HCT116 (cell line): ENCODE measurements around the gene SRRT. TPM values are rescaled to one million over a fixed set of nuclear protein-coding genes. Genes with fewer than 3 reads are reported as not detected.

Experiments used
- ATAC-seq: fragments of 200-7000 bp; cut with Tn5 transposase; 2 replicates; pipeline ENCODE4 v1.9.1; 2020; ENCODE audit warnings: mild to moderate bottlenecking, moderate library complexity
- BruUV-seq: library from RNA; stranded (reverse); fragments of 400-500 nt; replicated peaks from 2 replicates; lab custom pipeline; 2021; lab: Mats Ljungman, UMichigan
- CTCF ChIA-PET: fragments of 300-600 bp; sonication (Branson Sonifier 250); formaldehyde crosslinking; loops from one replicate; lab custom pipeline; 2021; ENCODE audit warnings: antibody characterized with exemption; lab: Charles Lee
- POLR2A ChIA-PET: fragments of 300-600, 350-600 bp; sonication (Branson Sonifier 250); formaldehyde crosslinking; loops from one replicate; lab custom pipeline; 2021; ENCODE audit warnings: antibody characterized with exemption; lab: Charles Lee
- RAD21 ChIA-PET, 2 experiments: fragments of 300-600 bp; sonication (Branson Sonifier 250); formaldehyde crosslinking; loops; one replicate each; lab custom pipeline; 2023; ENCODE audit warnings: low total read pairs in 2 of 2; ENCODE audit not compliant: uncharacterized antibody in 2 of 2, unreplicated experiment in 2 of 2, low non-redundant PET in 1 of 2; lab: Charles Lee
- DNase-seq: peaks from one replicate; pipeline ENCODE4 v3.0.0-alpha.2; 2010; ENCODE audit warnings: low read depth, low spot score
- H2AFZ ChIP-seq: fragments of 200-600 bp; shearing (Covaris generic), sonication (generic); 2 replicates; pipeline ENCODE4 v1.6.1; 2017; ENCODE audit warnings: low read depth, mixed run types, mixed read lengths, antibody characterized with exemption, low read length; ENCODE audit not compliant: poor library complexity, severe bottlenecking
- H3K27ac ChIP-seq: 2 replicates; pipeline ENCODE4 v1.5.1; 2012; ENCODE audit warnings: low read depth, low read length
- H3K27me3 ChIP-seq: fragments of 200-600 bp; sonication (generic); 2 replicates; pipeline ENCODE4 v1.6.1; 2016; ENCODE audit warnings: mixed run types, low read length, mixed read lengths; ENCODE audit not compliant: insufficient read depth
- H3K36me3 ChIP-seq, 2 experiments: fragments of 200-500 bp in 1 of 2; fragments of 200-600 bp in 1 of 2; sonication (Bioruptor generic) in 1 of 2; sonication (generic) in 1 of 2; 2 replicates each; pipeline versions ENCODE4 v1.5.1 to v1.6.1; 2014 to 2016; ENCODE audit warnings: low read length in 2 of 2, inconsistent platforms in 1 of 2, mixed read lengths in 1 of 2, mixed run types in 1 of 2; ENCODE audit not compliant: insufficient read depth in 2 of 2, control insufficient read depth in 1 of 2
- H3K4me1 ChIP-seq, 2 experiments: fragments of 200-600 bp in 1 of 2; sonication (generic) in 1 of 2; 2 replicates each; pipeline versions ENCODE4 v1.5.1 to v1.6.1; 2012 to 2017; ENCODE audit warnings: low read length in 2 of 2, inconsistent platforms in 1 of 2, mild to moderate bottlenecking in 1 of 2, mixed read lengths in 1 of 2, mixed run types in 1 of 2, moderate library complexity in 1 of 2; ENCODE audit not compliant: insufficient read depth in 2 of 2, control insufficient read depth in 1 of 2
- H3K4me2 ChIP-seq: fragments of 200-600 bp; sonication (generic); 2 replicates; pipeline ENCODE4 v1.6.1; 2017; ENCODE audit warnings: mixed run types, low read length, mixed read lengths
- H3K4me3 ChIP-seq, 2 experiments: fragments of 200-600 bp in 1 of 2; sonication (generic) in 1 of 2; replicated peaks in 1 of 2; 2 replicates each; pipeline ENCODE4 v1.5.1; 2011 to 2016; ENCODE audit warnings: low read length in 2 of 2, control low read depth in 1 of 2, low read depth in 1 of 2, mild to moderate bottlenecking in 1 of 2, mixed read lengths in 1 of 2, mixed run types in 1 of 2
- H3K79me2 ChIP-seq: fragments of 200-600 bp; sonication (generic); 2 replicates; pipeline ENCODE4 v1.6.1; 2017; ENCODE audit warnings: mild to moderate bottlenecking, mixed run types, low read length, moderate library complexity, mixed read lengths; ENCODE audit not compliant: insufficient read depth
- H3K9ac ChIP-seq: fragments of 200-600 bp; sonication (generic); 2 replicates; pipeline ENCODE4 v1.6.1; 2016; ENCODE audit warnings: low read length, mixed read lengths
- H3K9me2 ChIP-seq: fragments of 200-600 bp; sonication (generic), shearing (Covaris generic); 2 replicates; pipeline ENCODE4 v1.6.1; 2017; ENCODE audit warnings: mixed run types, mild to moderate bottlenecking, moderate library complexity; ENCODE audit not compliant: insufficient read depth
- H3K9me3 ChIP-seq, 2 experiments: fragments of 200-500 bp in 1 of 2; fragments of 200-600 bp in 1 of 2; sonication (Bioruptor generic) in 1 of 2; sonication (generic) in 1 of 2; 2 replicates each; pipeline ENCODE4 v1.6.1; 2014 to 2017; ENCODE audit warnings: low read length in 2 of 2, mixed read lengths in 2 of 2, inconsistent platforms in 1 of 2, low read depth in 1 of 2, mild to moderate bottlenecking in 1 of 2, mixed run types in 1 of 2, moderate library complexity in 1 of 2; ENCODE audit not compliant: control insufficient read depth in 1 of 2, insufficient read depth in 1 of 2
- H4K20me1 ChIP-seq: fragments of 200-600 bp; sonication (generic), shearing (Covaris generic); 2 replicates; pipeline ENCODE4 v1.6.1; 2017; ENCODE audit warnings: mixed run types, mild to moderate bottlenecking, moderate library complexity; ENCODE audit not compliant: insufficient read depth
- ATF3 ChIP-seq: IDR thresholded peaks from 2 replicates; pipeline ENCODE4 v1.6.1; 2012
- CBX3 ChIP-seq: IDR thresholded peaks from 2 replicates; pipeline ENCODE4 v1.6.1; 2012; ENCODE audit warnings: low read depth
- CEBPB ChIP-seq: IDR thresholded peaks from 2 replicates; pipeline ENCODE4 v1.6.1; 2012; ENCODE audit warnings: low read depth
- CTCF ChIP-seq, 3 experiments: fragments of 200-600 bp in 1 of 3; sonication (generic) in 1 of 3; IDR thresholded peaks in 2 of 3; conservative IDR thresholded peaks in 1 of 3; 2 replicates each; pipeline ENCODE4 v1.5.1; 2012 to 2017; ENCODE audit warnings: low read depth in 2 of 3, low read length in 2 of 3, antibody characterized with exemption in 1 of 3, borderline replicate concordance in 1 of 3, control low read depth in 1 of 3, mild to moderate bottlenecking in 1 of 3, mixed read lengths in 1 of 3, mixed run types in 1 of 3, moderate library complexity in 1 of 3; ENCODE audit not compliant: insufficient read depth in 1 of 3
- EGR1 ChIP-seq: IDR thresholded peaks from 2 replicates; pipeline ENCODE4 v1.6.1; 2012; ENCODE audit warnings: low read depth
- ELF1 ChIP-seq: IDR thresholded peaks from 2 replicates; pipeline ENCODE4 v1.6.1; 2012; ENCODE audit warnings: low read depth, borderline replicate concordance
- EZH2phosphoT487 ChIP-seq: fragments of 200-600 bp; IDR thresholded peaks from 2 replicates; pipeline ENCODE4 v1.6.1; 2018; ENCODE audit warnings: antibody characterized with exemption, borderline replicate concordance
- FOSL1 ChIP-seq: IDR thresholded peaks from 2 replicates; pipeline ENCODE4 v1.6.1; 2012; ENCODE audit warnings: low read depth
- JUND ChIP-seq: IDR thresholded peaks from 2 replicates; pipeline ENCODE4 v1.6.1; 2012
- RAD21 ChIP-seq: IDR thresholded peaks from 2 replicates; pipeline ENCODE4 v1.6.1; 2012; ENCODE audit warnings: low read depth, mild to moderate bottlenecking
- SIN3A ChIP-seq: IDR thresholded peaks from 2 replicates; pipeline ENCODE4 v1.6.1; 2012; ENCODE audit warnings: low read depth
- SP1 ChIP-seq: IDR thresholded peaks from 2 replicates; pipeline ENCODE4 v1.6.1; 2012; ENCODE audit warnings: low read depth
- SRF ChIP-seq: IDR thresholded peaks from 2 replicates; pipeline ENCODE4 v1.6.1; 2012; ENCODE audit warnings: low read depth
- TCF7L2 ChIP-seq: IDR thresholded peaks from 2 replicates; pipeline ENCODE4 v1.7.0; 2011; ENCODE audit warnings: borderline replicate concordance, inconsistent platforms; ENCODE audit not compliant: insufficient read depth, insufficient read length; ENCODE audit errors: extremely low read depth
- YY1 ChIP-seq: IDR thresholded peaks from 2 replicates; pipeline ENCODE4 v1.6.1; 2011; ENCODE audit warnings: low read length, low read depth, moderate library complexity, mild to moderate bottlenecking; ENCODE audit not compliant: insufficient replicate concordance; ENCODE audit errors: extremely low read depth
- ZBTB33 ChIP-seq: IDR thresholded peaks from 2 replicates; pipeline ENCODE4 v1.6.1; 2011; ENCODE audit warnings: mild to moderate bottlenecking, low read length, moderate library complexity; ENCODE audit not compliant: insufficient replicate concordance; ENCODE audit errors: extremely low read depth
- ZNF274 ChIP-seq: fragments of 200-500 bp; sonication (Bioruptor generic); IDR thresholded peaks from 2 replicates; pipeline ENCODE4 v1.6.1; 2014; ENCODE audit warnings: mild to moderate bottlenecking, low read depth, low read length, inconsistent platforms
- intact Hi-C: fragments of 100-400 bp; cut with micrococcal nuclease; formaldehyde crosslinking; loops from 2 replicates; pipeline ENCODE4 v1.10.0; 2022
- total RNA-seq: library from RNA; stranded (reverse); gene quantifications from one replicate; pipeline ENCODE4 v1.2.1, GENCODE V29; 2021; ENCODE audit not compliant: unreplicated experiment
- TF ChIP-seq, protein P1 (sequence below): IDR thresholded peaks from 2 replicates; pipeline ENCODE4 v1.6.1; 2012; ENCODE audit warnings: low read depth
- TF ChIP-seq, protein P2 (sequence below): IDR thresholded peaks from 2 replicates; pipeline ENCODE4 v1.6.1; 2012

Gene SRRT
- total RNA-seq, 1 experiment from 2014 or later: 252 TPM

GRCh38 chr7:100911484-100911883 is 36.6 kb downstream of the SRRT start:
- Histone ChIP-seq H3K79me2 (no peaks in the 10 kb centered on the region), H3K27ac (no peak overlapping the region), H3K4me2 (no peak overlapping the region), H3K4me1 (peaks cover 0 to 5% of the 10 kb centered on the region in 2 experiments; a peak in 2 of 4 replicates), H3K9me3 (no peaks in the 10 kb centered on the region), H4K20me1 (no peaks in the 10 kb centered on the region), H3K4me3 (no peak overlapping the region), H2AFZ (no peak overlapping the region), H3K36me3 (no peaks in the 10 kb centered on the region), H3K9ac (no peak overlapping the region), H3K27me3 (no peaks in the 10 kb centered on the region), H3K9me2 (no peaks in the 10 kb centered on the region)
- DNase-seq: no peak
- intact Hi-C loops: no loop called here
- RAD21 ChIA-PET: no interaction called here
- CTCF ChIA-PET: no interaction called here
- no TSS peak for BruUV-seq
- no peak for TF ChIP-seq RAD21
- TF ChIP-seq ATF3: no peak
- TF ChIP-seq YY1: no peak
- TF ChIP-seq SRF: no peak
- TF ChIP-seq, protein P1, sequence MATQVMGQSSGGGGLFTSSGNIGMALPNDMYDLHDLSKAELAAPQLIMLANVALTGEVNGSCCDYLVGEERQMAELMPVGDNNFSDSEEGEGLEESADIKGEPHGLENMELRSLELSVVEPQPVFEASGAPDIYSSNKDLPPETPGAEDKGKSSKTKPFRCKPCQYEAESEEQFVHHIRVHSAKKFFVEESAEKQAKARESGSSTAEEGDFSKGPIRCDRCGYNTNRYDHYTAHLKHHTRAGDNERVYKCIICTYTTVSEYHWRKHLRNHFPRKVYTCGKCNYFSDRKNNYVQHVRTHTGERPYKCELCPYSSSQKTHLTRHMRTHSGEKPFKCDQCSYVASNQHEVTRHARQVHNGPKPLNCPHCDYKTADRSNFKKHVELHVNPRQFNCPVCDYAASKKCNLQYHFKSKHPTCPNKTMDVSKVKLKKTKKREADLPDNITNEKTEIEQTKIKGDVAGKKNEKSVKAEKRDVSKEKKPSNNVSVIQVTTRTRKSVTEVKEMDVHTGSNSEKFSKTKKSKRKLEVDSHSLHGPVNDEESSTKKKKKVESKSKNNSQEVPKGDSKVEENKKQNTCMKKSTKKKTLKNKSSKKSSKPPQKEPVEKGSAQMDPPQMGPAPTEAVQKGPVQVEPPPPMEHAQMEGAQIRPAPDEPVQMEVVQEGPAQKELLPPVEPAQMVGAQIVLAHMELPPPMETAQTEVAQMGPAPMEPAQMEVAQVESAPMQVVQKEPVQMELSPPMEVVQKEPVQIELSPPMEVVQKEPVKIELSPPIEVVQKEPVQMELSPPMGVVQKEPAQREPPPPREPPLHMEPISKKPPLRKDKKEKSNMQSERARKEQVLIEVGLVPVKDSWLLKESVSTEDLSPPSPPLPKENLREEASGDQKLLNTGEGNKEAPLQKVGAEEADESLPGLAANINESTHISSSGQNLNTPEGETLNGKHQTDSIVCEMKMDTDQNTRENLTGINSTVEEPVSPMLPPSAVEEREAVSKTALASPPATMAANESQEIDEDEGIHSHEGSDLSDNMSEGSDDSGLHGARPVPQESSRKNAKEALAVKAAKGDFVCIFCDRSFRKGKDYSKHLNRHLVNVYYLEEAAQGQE: no peak
- no peak for TF ChIP-seq EZH2phosphoT487
- no peak for TF ChIP-seq TCF7L2
- TF ChIP-seq CEBPB: no peak
- TF ChIP-seq EGR1: no peak
- no peak for TF ChIP-seq SP1
- TF ChIP-seq, protein P2, sequence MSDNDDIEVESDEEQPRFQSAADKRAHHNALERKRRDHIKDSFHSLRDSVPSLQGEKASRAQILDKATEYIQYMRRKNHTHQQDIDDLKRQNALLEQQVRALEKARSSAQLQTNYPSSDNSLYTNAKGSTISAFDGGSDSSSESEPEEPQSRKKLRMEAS: no peak
- TF ChIP-seq SIN3A: no peak
- TF ChIP-seq ZNF274: no peak
- TF ChIP-seq JUND: no peak
- no peak for TF ChIP-seq CBX3
- TF ChIP-seq CTCF (IDR thresholded peaks at IDR 0.05 in 2 of 3, conservative IDR thresholded peaks at IDR 0.05 in 1 of 3; ENCODE audit: borderline replicate concordance in 1 of 3, insufficient read depth in 1 of 3, low read depth in 2 of 3, low read length in 2 of 3): no peak
- no peak for TF ChIP-seq FOSL1
- no peak for TF ChIP-seq ZBTB33
- TF ChIP-seq ELF1: no peak
- POLR2A ChIA-PET: no interaction called here
- no peak for ATAC-seq
